HCT116 (cell line): ENCODE results near the gene PATL1. TPM values are rescaled to one million over a fixed set of nuclear protein-coding genes. Genes with fewer than 3 reads are reported as not detected.

Experiments
- ATAC-seq: fragments of 200-7000 bp; cut with Tn5 transposase; 2 replicates; pipeline ENCODE4 v1.9.1; 2020; ENCODE audit warnings: mild to moderate bottlenecking, moderate library complexity
- BruUV-seq: library from RNA; stranded (reverse); fragments of 400-500 nt; replicated peaks from 2 replicates; lab custom pipeline; 2021; lab: Mats Ljungman, UMichigan
- CTCF ChIA-PET: fragments of 300-600 bp; sonication (Branson Sonifier 250); formaldehyde crosslinking; loops from one replicate; lab custom pipeline; 2021; ENCODE audit warnings: antibody characterized with exemption; lab: Charles Lee
- POLR2A ChIA-PET: fragments of 300-600, 350-600 bp; sonication (Branson Sonifier 250); formaldehyde crosslinking; loops from one replicate; lab custom pipeline; 2021; ENCODE audit warnings: antibody characterized with exemption; lab: Charles Lee
- RAD21 ChIA-PET, 2 experiments: fragments of 300-600 bp; sonication (Branson Sonifier 250); formaldehyde crosslinking; loops; one replicate each; lab custom pipeline; 2023; ENCODE audit warnings: low total read pairs in 2 of 2; ENCODE audit not compliant: uncharacterized antibody in 2 of 2, unreplicated experiment in 2 of 2, low non-redundant PET in 1 of 2; lab: Charles Lee
- DNase-seq: peaks from one replicate; pipeline ENCODE4 v3.0.0-alpha.2; 2010; ENCODE audit warnings: low read depth, low spot score
- H2AFZ ChIP-seq: fragments of 200-600 bp; shearing (Covaris generic), sonication (generic); 2 replicates; pipeline ENCODE4 v1.6.1; 2017; ENCODE audit warnings: low read depth, mixed run types, mixed read lengths, antibody characterized with exemption, low read length; ENCODE audit not compliant: poor library complexity, severe bottlenecking
- H3K27ac ChIP-seq: 2 replicates; pipeline ENCODE4 v1.5.1; 2012; ENCODE audit warnings: low read depth, low read length
- H3K27me3 ChIP-seq: fragments of 200-600 bp; sonication (generic); 2 replicates; pipeline ENCODE4 v1.6.1; 2016; ENCODE audit warnings: mixed run types, low read length, mixed read lengths; ENCODE audit not compliant: insufficient read depth
- H3K36me3 ChIP-seq, 2 experiments: fragments of 200-500 bp in 1 of 2; fragments of 200-600 bp in 1 of 2; sonication (Bioruptor generic) in 1 of 2; sonication (generic) in 1 of 2; 2 replicates each; pipeline versions ENCODE4 v1.5.1 to v1.6.1; 2014 to 2016; ENCODE audit warnings: low read length in 2 of 2, inconsistent platforms in 1 of 2, mixed read lengths in 1 of 2, mixed run types in 1 of 2; ENCODE audit not compliant: insufficient read depth in 2 of 2, control insufficient read depth in 1 of 2
- H3K4me1 ChIP-seq, 2 experiments: fragments of 200-600 bp in 1 of 2; sonication (generic) in 1 of 2; 2 replicates each; pipeline versions ENCODE4 v1.5.1 to v1.6.1; 2012 to 2017; ENCODE audit warnings: low read length in 2 of 2, inconsistent platforms in 1 of 2, mild to moderate bottlenecking in 1 of 2, mixed read lengths in 1 of 2, mixed run types in 1 of 2, moderate library complexity in 1 of 2; ENCODE audit not compliant: insufficient read depth in 2 of 2, control insufficient read depth in 1 of 2
- H3K4me2 ChIP-seq: fragments of 200-600 bp; sonication (generic); 2 replicates; pipeline ENCODE4 v1.6.1; 2017; ENCODE audit warnings: mixed run types, low read length, mixed read lengths
- H3K4me3 ChIP-seq, 2 experiments: fragments of 200-600 bp in 1 of 2; sonication (generic) in 1 of 2; replicated peaks in 1 of 2; 2 replicates each; pipeline ENCODE4 v1.5.1; 2011 to 2016; ENCODE audit warnings: low read length in 2 of 2, control low read depth in 1 of 2, low read depth in 1 of 2, mild to moderate bottlenecking in 1 of 2, mixed read lengths in 1 of 2, mixed run types in 1 of 2
- H3K79me2 ChIP-seq: fragments of 200-600 bp; sonication (generic); 2 replicates; pipeline ENCODE4 v1.6.1; 2017; ENCODE audit warnings: mild to moderate bottlenecking, mixed run types, low read length, moderate library complexity, mixed read lengths; ENCODE audit not compliant: insufficient read depth
- H3K9ac ChIP-seq: fragments of 200-600 bp; sonication (generic); 2 replicates; pipeline ENCODE4 v1.6.1; 2016; ENCODE audit warnings: low read length, mixed read lengths
- H3K9me2 ChIP-seq: fragments of 200-600 bp; sonication (generic), shearing (Covaris generic); 2 replicates; pipeline ENCODE4 v1.6.1; 2017; ENCODE audit warnings: mixed run types, mild to moderate bottlenecking, moderate library complexity; ENCODE audit not compliant: insufficient read depth
- H3K9me3 ChIP-seq, 2 experiments: fragments of 200-500 bp in 1 of 2; fragments of 200-600 bp in 1 of 2; sonication (Bioruptor generic) in 1 of 2; sonication (generic) in 1 of 2; 2 replicates each; pipeline ENCODE4 v1.6.1; 2014 to 2017; ENCODE audit warnings: low read length in 2 of 2, mixed read lengths in 2 of 2, inconsistent platforms in 1 of 2, low read depth in 1 of 2, mild to moderate bottlenecking in 1 of 2, mixed run types in 1 of 2, moderate library complexity in 1 of 2; ENCODE audit not compliant: control insufficient read depth in 1 of 2, insufficient read depth in 1 of 2
- H4K20me1 ChIP-seq: fragments of 200-600 bp; sonication (generic), shearing (Covaris generic); 2 replicates; pipeline ENCODE4 v1.6.1; 2017; ENCODE audit warnings: mixed run types, mild to moderate bottlenecking, moderate library complexity; ENCODE audit not compliant: insufficient read depth
- CEBPB ChIP-seq: IDR thresholded peaks from 2 replicates; pipeline ENCODE4 v1.6.1; 2012; ENCODE audit warnings: low read depth
- EGR1 ChIP-seq: IDR thresholded peaks from 2 replicates; pipeline ENCODE4 v1.6.1; 2012; ENCODE audit warnings: low read depth
- ELF1 ChIP-seq: IDR thresholded peaks from 2 replicates; pipeline ENCODE4 v1.6.1; 2012; ENCODE audit warnings: low read depth, borderline replicate concordance
- EZH2phosphoT487 ChIP-seq: fragments of 200-600 bp; IDR thresholded peaks from 2 replicates; pipeline ENCODE4 v1.6.1; 2018; ENCODE audit warnings: antibody characterized with exemption, borderline replicate concordance
- ZFX ChIP-seq: fragments of 450-650 bp; IDR thresholded peaks from 2 replicates; pipeline ENCODE4 v1.6.1; 2017
- ZNF274 ChIP-seq: fragments of 200-500 bp; sonication (Bioruptor generic); IDR thresholded peaks from 2 replicates; pipeline ENCODE4 v1.6.1; 2014; ENCODE audit warnings: mild to moderate bottlenecking, low read depth, low read length, inconsistent platforms
- intact Hi-C: fragments of 100-400 bp; cut with micrococcal nuclease; formaldehyde crosslinking; loops from 2 replicates; pipeline ENCODE4 v1.10.0; 2022
- total RNA-seq: library from RNA; stranded (reverse); gene quantifications from one replicate; pipeline ENCODE4 v1.2.1, GENCODE V29; 2021; ENCODE audit not compliant: unreplicated experiment
- TF ChIP-seq, protein P1 (sequence below): IDR thresholded peaks from 2 replicates; pipeline ENCODE4 v1.6.1; 2011; ENCODE audit warnings: mild to moderate bottlenecking, low read length, moderate library complexity; ENCODE audit not compliant: insufficient replicate concordance; ENCODE audit errors: extremely low read depth

PATL1 gene
- total RNA-seq, 1 experiment from 2014 or later = 37.6 TPM

DNA sequence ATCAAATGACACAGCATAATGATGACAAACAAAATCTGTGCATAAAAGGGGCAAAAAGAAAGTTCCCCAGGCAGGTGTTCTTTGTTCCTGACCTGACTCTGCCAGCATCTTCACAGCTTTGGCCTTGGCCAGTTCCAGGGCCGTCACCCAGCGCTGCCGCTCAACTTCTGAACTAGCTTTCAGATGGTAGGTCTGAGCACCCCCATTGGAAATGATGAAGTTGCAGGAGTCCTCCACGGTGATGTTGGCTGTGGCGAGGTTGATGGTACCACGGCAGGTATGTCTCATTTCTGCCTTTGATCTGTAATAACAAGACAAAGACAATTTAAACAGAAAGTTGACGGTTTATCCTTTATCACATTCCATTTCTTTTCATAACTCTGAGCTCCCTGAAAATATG is 58.5 kb downstream of the PATL1 start:
- ChIA-PET RAD21 (no interaction called here), POLR2A (no interaction called here), CTCF (no interaction called here)
- H3K9me2 ChIP-seq = no peaks in the 10 kb centered on the region
- H3K4me2 ChIP-seq = no peak overlapping the region
- no peaks in the 10 kb centered on the region for H3K9me3 ChIP-seq
- peaks cover 39 to 46% of the 10 kb centered on the region in 2 experiments; a peak in 3 of 4 replicates for H3K36me3 ChIP-seq
- peaks cover 6% of the 10 kb centered on the region; the same call in 1 of the 2 replicates for H4K20me1 ChIP-seq
- H3K79me2 ChIP-seq = peaks cover 72% of the 10 kb centered on the region
- TF ChIP-seq, protein P1, sequence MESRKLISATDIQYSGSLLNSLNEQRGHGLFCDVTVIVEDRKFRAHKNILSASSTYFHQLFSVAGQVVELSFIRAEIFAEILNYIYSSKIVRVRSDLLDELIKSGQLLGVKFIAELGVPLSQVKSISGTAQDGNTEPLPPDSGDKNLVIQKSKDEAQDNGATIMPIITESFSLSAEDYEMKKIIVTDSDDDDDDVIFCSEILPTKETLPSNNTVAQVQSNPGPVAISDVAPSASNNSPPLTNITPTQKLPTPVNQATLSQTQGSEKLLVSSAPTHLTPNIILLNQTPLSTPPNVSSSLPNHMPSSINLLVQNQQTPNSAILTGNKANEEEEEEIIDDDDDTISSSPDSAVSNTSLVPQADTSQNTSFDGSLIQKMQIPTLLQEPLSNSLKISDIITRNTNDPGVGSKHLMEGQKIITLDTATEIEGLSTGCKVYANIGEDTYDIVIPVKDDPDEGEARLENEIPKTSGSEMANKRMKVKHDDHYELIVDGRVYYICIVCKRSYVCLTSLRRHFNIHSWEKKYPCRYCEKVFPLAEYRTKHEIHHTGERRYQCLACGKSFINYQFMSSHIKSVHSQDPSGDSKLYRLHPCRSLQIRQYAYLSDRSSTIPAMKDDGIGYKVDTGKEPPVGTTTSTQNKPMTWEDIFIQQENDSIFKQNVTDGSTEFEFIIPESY = no peak
- no peak for TF ChIP-seq ZNF274
- TF ChIP-seq ZFX = no peak
- no peak for TF ChIP-seq EGR1
- no peak for TF ChIP-seq ELF1
- no peak for TF ChIP-seq EZH2phosphoT487
- no peak for TF ChIP-seq CEBPB
- intact Hi-C loops = no loop called here
- BruUV-seq = no TSS peak
- peaks cover 12 to 26% of the 10 kb centered on the region in 2 experiments; a peak in 3 of 4 replicates for H3K4me1 ChIP-seq
- H2AFZ ChIP-seq = no peak overlapping the region
- DNase-seq = no peak
- H3K27me3 ChIP-seq = no peaks in the 10 kb centered on the region
- H3K4me3 ChIP-seq = no peak overlapping the region
- ATAC-seq = no peak
- H3K27ac ChIP-seq = no peak overlapping the region
- H3K9ac ChIP-seq = no peak overlapping the region
